NCI-H1436 (cell line): ENCODE data around the gene GPR107.

ENCODE experiments used
- DNase-seq: peaks from one replicate; lab custom pipeline; 2025; lab: John Stamatoyannopoulos, UW

Gene GPR107

DNA sequence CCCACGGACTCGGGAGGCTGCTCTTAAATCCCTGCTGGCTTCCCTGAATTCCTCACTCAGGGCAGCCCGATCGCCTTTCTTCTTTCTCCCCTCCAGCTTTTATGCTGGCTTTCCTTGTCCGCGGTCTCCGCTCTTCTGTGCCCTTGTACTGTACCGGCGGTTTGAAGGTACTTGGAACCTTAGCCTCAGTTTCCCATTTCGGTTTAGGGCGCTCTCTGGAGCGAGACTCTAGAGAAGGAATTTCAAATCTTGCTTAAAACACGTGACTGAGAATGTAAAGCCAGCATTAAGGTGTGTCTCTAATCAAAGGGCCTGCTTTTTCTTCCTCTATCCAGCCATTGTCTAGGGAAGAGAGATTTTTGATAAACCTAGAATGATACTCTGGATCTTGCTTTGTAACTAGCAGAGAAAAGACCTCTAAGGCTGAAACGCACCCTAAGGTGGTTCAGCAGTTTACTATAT is 650 bp downstream of the GPR107 start:
- DNase-seq = no peak

GRCh38 chr9:130054820-130055219 is 1.1 kb downstream of the GPR107 start:
- DNase-seq = no peak

- no peak for DNase-seq
Measured at GRCh38 chr9:130058154-130058553, 4.4 kb downstream of the GPR107 start.

DNA sequence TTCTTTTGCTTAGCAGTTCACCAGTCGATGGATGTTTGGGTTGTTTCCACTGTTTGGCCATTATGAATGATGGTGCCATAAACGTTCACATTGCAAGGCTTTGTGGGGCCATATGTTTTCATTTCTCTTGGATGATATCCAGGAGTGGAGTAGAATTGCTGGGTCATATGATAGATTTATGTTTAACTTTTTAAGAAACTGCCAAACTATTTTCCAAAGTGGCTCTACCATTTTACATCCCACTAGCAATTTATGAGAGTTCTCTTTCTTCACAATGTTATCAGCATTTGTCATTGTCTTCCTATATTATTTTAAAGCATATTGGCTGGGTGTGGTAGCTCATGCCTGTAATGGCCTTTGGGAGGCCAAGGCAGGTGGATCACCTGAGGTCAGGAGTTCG is 5.2 kb downstream of the GPR107 start:
- DNase-seq = no peak

DNA sequence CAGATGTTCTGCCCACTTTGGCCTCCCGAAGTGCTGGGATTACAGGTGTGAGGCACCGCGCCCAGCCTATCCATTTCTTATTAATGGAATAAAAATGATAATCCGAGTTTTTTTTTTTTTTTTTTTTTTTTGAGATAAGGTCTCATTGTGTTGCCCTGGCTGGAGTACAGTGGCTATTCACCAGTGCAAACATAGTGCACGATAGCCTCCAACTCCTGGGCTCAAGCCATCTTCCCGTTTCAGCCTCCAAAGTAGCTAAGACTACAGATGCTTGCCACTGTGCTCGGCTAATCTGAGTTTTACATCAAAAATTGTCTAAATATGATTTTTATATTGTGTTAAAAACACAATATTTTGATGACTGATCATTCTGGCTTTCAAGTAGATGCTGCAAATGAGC is 6.6 kb downstream of the GPR107 start:
- no peak for DNase-seq

GRCh38 chr9:130062750-130063149 is 9.0 kb downstream of the GPR107 start:
- no peak for DNase-seq

DNA sequence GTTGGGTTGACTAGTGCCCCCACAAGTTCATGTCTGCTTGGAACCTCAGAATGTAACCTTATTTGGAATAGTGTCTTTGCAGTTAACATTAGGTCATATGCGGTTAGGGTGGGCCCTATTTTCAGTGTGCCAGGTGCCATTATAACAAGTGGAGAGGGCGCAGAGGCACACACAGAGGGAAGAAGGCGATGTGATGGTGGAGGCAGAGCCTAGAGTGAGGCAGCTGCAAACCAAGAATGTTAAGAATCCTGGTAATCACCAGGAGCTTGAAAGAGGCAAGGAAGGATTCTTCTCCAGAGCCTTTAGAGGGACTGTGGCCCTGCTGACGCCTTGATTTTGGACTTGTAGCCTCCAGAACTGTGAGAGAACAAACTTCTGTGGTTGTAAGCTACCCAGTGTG is 10.9 kb downstream of the GPR107 start:
- DNase-seq = no peak

GRCh38 chr9:130069048-130069447 is 15.3 kb downstream of the GPR107 start:
- no peak for DNase-seq

DNA sequence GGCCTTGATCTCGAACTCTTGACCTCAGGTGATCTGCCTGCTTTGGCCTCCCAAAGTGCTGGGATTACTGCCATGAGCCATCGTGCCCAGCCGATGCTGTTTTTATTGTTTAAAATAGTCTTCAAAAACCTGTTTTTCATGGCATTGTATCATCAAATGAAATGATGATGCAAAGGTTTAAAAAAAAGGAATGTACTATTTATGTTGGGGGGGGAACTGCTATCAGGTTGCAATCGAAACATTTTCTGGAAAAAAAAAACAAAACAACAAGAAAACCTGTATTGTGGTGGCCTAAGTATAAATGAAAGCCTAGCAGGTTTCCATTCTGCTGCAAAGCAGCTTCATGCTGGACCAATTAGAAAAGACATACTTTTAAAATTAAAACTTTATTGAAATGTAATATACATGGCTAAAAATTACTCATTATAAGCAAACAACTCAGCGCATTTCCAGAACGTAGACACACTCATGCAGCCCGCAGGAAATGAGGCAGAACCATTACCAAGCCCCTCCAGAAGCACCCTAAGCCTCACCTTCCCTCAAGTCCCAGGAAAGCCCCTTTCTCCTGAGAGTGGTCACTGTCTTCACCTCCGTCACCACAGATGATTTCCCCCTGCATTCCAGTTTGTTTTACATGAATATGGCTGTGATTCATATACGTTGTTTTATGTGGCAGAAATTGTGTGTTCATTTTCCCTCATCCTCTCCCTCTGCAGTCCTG is 19.0 kb downstream of the GPR107 start:
- DNase-seq = no peak

GRCh38 chr9:130073373-130073772 is 19.7 kb downstream of the GPR107 start:
- DNase-seq = no peak

- no peak for DNase-seq
Measured at GRCh38 chr9:130078547-130078946, 24.8 kb downstream of the GPR107 start.

DNA sequence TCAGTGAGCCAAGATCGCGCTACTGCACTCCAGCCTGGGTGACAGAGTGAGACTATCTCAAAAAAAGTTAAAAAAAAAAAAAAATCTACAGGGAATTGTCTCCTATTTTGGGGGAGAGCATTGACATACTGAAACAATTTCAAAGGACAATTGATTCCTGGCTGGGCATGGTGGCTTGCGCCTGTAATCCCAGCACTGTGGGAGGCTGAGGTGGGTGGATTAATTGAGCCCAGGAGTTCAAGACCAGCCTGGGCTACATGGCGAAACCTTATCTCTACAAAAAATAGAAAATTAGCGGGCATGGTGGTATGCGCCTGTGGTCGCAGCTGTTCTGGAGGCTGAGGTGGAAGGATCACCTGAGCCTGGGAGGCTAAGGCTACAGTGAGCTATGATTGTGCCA is 30.6 kb downstream of the GPR107 start:
- no peak for DNase-seq

GRCh38 chr9:130088051-130088450 is 34.3 kb downstream of the GPR107 start:
- DNase-seq = no peak

- no peak for DNase-seq
Measured at GRCh38 chr9:130089141-130089540, 35.4 kb downstream of the GPR107 start.

DNA sequence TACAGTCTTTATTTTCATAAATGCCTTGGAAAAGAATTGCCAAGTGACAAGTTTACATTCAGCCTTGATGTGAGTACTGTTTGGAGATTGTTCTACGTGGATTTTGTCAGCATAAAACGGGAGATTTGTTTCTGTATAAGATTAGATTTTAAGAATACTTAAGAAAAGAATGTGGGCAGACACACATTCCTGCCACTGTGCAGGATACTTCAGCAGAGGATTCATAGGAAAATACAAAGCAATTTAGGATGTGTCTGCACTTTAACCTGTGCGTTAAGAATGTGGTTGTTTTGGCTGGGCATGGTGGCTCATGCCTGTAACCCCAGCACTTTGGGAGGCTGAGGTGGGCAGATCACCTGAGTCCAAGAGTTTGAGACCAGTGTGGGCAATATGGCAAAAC is 37.2 kb downstream of the GPR107 start:
- no peak for DNase-seq

- DNase-seq = no peak
Measured at GRCh38 chr9:130092910-130093309, 39.2 kb downstream of the GPR107 start.

GRCh38 chr9:130095872-130096271 is 42.2 kb downstream of the GPR107 start:
- no peak for DNase-seq

GRCh38 chr9:130100681-130101080 is 47.0 kb downstream of the GPR107 start:
- DNase-seq = no peak

- DNase-seq = no peak
Measured at GRCh38 chr9:130101915-130102314, 48.2 kb downstream of the GPR107 start.

GRCh38 chr9:130104491-130105193 is 50.9 kb downstream of the GPR107 start:
- no peak for DNase-seq

DNA sequence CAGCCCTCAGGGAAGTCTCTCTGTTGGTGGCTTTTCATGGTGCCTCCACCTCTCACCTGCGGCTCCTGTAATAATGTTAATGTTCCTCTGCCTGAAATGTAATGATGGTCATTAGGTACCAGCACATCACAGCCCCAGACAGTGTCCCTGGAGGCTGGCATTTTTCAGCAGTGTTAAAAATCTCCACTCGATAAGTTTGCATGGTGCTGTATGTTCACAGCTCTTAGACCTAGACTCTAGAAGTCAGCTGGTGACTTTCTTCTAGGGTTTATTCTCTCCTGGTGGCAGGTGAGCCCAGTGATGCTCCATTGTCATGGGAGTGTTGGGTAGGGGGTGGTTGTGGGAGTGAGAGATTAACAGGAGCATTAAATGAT is 53.1 kb downstream of the GPR107 start:
- DNase-seq = no peak

DNA sequence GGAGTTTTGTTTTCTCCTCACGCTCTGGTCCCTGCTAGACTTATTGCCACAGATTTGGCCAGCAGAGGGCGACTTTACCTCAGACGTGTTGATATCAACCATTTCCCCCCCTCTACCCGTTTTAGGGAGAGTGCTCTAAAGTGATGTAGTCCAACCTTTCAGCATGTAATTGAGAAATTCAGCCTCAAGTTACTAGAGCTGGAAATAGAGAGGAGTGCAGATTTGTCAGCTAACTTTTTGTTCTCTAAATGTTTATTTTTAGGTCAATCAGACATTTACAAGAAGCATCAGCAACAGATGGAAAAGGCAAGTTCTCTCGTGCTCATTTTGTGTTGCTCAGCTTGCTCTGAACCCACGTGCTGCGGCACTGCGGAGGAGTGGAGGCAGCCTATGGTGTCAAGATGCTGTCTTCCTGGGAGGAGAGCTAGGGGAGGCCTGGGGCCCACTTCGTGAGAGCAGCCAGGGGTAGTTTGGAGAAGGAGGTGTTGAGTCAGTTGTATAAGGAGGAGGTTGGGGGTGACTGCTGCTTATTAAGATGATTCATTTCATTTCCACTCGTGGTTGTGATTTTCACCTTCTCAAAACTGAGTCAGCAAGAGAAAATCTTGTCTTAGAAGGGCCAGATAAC is 53.6 kb downstream of the GPR107 start:
- peak; percentile 73 for DNase-seq

- DNase-seq = no peak
Measured at GRCh38 chr9:130107955-130108354, 54.2 kb downstream of the GPR107 start.
